ENCODE data around the gene KIAA1671. TPM values are rescaled to one million over a fixed set of nuclear protein-coding genes. Genes with fewer than 3 reads are reported as not detected.

KIAA1671 gene
- total RNA-seq, 1 donor, result 10.7 TPM

- TF ChIP-seq, protein P1, sequence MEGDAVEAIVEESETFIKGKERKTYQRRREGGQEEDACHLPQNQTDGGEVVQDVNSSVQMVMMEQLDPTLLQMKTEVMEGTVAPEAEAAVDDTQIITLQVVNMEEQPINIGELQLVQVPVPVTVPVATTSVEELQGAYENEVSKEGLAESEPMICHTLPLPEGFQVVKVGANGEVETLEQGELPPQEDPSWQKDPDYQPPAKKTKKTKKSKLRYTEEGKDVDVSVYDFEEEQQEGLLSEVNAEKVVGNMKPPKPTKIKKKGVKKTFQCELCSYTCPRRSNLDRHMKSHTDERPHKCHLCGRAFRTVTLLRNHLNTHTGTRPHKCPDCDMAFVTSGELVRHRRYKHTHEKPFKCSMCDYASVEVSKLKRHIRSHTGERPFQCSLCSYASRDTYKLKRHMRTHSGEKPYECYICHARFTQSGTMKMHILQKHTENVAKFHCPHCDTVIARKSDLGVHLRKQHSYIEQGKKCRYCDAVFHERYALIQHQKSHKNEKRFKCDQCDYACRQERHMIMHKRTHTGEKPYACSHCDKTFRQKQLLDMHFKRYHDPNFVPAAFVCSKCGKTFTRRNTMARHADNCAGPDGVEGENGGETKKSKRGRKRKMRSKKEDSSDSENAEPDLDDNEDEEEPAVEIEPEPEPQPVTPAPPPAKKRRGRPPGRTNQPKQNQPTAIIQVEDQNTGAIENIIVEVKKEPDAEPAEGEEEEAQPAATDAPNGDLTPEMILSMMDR (IDR thresholded peaks at IDR 0.05; ENCODE audit: insufficient read depth, low read length), result no peak
- no peak for DNase-seq (ENCODE audit: low read depth)
- H3K4me3 ChIP-seq (ENCODE audit: low read depth, low read length), result no peak overlapping the region
Measured at GRCh38 chr22:25051983-25052710, 99.6 kb downstream of the KIAA1671 start.

- DNase-seq (ENCODE audit: low read depth), result no peak
Measured at GRCh38 chr22:25053153-25053805, 100.8 kb downstream of the KIAA1671 start.

DNA sequence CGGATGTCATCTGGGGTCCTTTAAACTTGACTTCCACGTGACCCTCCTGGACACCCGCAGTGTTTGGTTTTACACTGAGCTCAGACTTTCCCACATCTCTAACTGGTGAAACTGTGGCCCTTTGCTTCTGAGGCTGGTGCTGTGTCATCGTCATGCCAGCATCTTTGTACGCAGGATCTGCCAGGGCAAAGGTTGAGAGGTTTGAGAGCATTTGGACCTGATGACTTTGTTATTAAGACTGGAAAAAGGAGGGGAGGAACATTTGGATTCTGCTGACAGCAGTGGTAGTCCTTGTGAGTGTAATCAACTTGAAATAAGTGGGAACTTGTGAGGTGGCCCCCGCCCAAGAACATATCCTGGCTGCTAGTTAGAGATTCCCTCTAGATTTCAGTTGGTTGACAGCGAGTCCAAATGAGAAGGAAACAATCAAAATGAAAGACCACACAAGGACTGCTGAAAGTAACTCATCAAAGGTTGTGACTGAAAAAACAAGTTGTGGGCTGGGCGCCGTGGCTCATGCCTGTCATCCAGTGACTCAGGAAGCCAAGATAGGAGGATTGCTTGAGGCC is 102.5 kb downstream of the KIAA1671 start:
- H3K4me3 ChIP-seq (ENCODE audit: low read depth, low read length), result no peak overlapping the region
- peak; percentile 21 for DNase-seq (ENCODE audit: low read depth)
- TF ChIP-seq, protein P1 (IDR thresholded peaks at IDR 0.05; ENCODE audit: insufficient read depth, low read length), result no peak

More at GRCh38 chr22:25053153-25053805, 100.8 kb downstream of the KIAA1671 start:
- TF ChIP-seq, protein P1 (IDR thresholded peaks at IDR 0.05; ENCODE audit: insufficient read depth, low read length), result no peak
- H3K4me3 ChIP-seq (ENCODE audit: low read depth, low read length), result no peak overlapping the region

DNA sequence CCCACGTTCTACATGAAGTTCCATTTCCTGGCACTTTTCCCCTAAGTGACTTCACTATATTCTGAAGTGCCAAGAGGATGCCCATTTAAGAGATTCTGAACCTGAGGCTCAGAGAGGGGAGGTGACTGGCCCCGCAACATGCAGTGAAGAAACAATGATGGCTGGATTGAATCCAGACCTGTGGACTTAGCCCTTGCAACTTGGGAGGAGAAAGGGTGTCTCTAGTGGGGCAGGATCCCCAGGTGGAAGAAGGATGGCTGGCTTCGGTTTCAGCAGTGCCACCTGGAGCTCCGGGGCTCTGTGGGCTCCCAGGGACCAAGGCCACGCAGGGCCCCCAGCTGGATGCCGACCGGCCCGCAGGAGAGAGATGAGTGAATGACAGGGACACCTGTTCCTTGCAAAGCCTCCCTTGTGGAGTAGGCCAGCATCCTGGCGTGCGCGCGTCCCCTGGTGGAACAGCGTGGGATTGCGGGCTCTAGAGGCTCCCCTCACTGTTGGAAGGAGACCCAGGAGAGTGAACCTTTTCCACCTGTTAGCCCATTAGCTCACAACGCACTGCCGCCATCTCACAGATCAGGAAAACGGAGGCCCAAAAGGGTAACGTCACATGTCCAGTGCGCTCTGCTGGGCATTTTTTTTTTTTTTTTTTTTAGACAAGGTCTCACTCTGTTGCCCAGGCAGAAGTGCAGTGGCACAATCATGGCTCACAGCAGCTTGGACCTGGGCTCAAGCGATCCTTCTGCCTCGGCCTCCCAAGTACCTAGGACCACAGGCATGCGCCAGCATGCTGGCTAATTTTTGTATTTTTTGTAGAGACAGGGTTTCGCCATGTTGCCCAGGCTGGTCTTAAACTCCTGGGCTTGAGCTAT is 104.7 kb downstream of the KIAA1671 start:
- no peak overlapping the region for H3K4me3 ChIP-seq (ENCODE audit: low read depth, low read length)
- TF ChIP-seq, protein P1 (IDR thresholded peaks at IDR 0.05; ENCODE audit: insufficient read depth, low read length), result peak; percentile 96
- peak; percentile 20 for DNase-seq (ENCODE audit: low read depth)

GRCh38 chr22:25059438-25059837 is 106.9 kb downstream of the KIAA1671 start:
- TF ChIP-seq, protein P1 (IDR thresholded peaks at IDR 0.05; ENCODE audit: insufficient read depth, low read length), result no peak
- DNase-seq (ENCODE audit: low read depth), result no peak
- no peak overlapping the region for H3K4me3 ChIP-seq (ENCODE audit: low read depth, low read length)

GRCh38 chr22:25060522-25061071 is 108.1 kb downstream of the KIAA1671 start:
- peak; percentile 33 for DNase-seq (ENCODE audit: low read depth)

More at GRCh38 chr22:25060522-25061071, 108.1 kb downstream of the KIAA1671 start:
- TF ChIP-seq, protein P1 (IDR thresholded peaks at IDR 0.05; ENCODE audit: insufficient read depth, low read length), result peak; percentile 63
- H3K4me3 ChIP-seq (ENCODE audit: low read depth, low read length), result no peak overlapping the region

Data from fibroblast of the aortic adventitia (primary cell).